HG03439 (cell line): Measurements from ENCODE around the gene CMSS1.
"Not testable (repeated sequence)": the region's sequence is repeated elsewhere in the genome, so short reads cannot be mapped to it uniquely, and the experiment has no call there.

Source experiments
- ATAC-seq: cut with Tn5 transposase; IDR thresholded peaks from one replicate; pipeline ENCODE4 v1.9.1; 2021; ENCODE audit warnings: mild to moderate bottlenecking, moderate library complexity; ENCODE audit not compliant: unreplicated experiment

Gene CMSS1

GRCh38 chr3:100207886-100208285 lies 390.2 kb downstream of the CMSS1 start:
- no peak for ATAC-seq

- ATAC-seq, result no peak
Observed at GRCh38 chr3:100209169-100209568, 391.5 kb downstream of the CMSS1 start.

GRCh38 chr3:100209948-100210771 lies 392.5 kb downstream of the CMSS1 start:
- ATAC-seq, result peak; percentile 92

GRCh38 chr3:100210772-100211135 lies 393.1 kb downstream of the CMSS1 start:
- ATAC-seq, result no peak

GRCh38 chr3:100213891-100214573 lies 396.4 kb downstream of the CMSS1 start:
- no peak for ATAC-seq

GRCh38 chr3:100214574-100214964 lies 396.9 kb downstream of the CMSS1 start:
- ATAC-seq, result no peak

- no peak for ATAC-seq
Observed at GRCh38 chr3:100216713-100217112, 399.1 kb downstream of the CMSS1 start.

- ATAC-seq, result no peak
Observed at GRCh38 chr3:100221159-100221558, 403.5 kb downstream of the CMSS1 start.

- ATAC-seq, result no peak
Observed at GRCh38 chr3:100225193-100225592, 407.5 kb downstream of the CMSS1 start.

GRCh38 chr3:100225883-100226282 lies 408.2 kb downstream of the CMSS1 start:
- no peak for ATAC-seq

- no peak for ATAC-seq
Observed at GRCh38 chr3:100226712-100227429, 409.2 kb downstream of the CMSS1 start.

- no peak for ATAC-seq
Observed at GRCh38 chr3:100227511-100227921, 409.9 kb downstream of the CMSS1 start.

GRCh38 chr3:100228247-100228646 lies 410.6 kb downstream of the CMSS1 start:
- no peak for ATAC-seq

- ATAC-seq, result not testable (repeated sequence)
Observed at GRCh38 chr3:100229188-100229587, 411.5 kb downstream of the CMSS1 start.

- ATAC-seq, result no peak
Observed at GRCh38 chr3:100230710-100231109, 413.0 kb downstream of the CMSS1 start.
